ENCODE data around the gene CAMSAP3.
A peak's percentile ranks its signal among the peaks of the same experiment; 100 is the strongest.

Gene CAMSAP3, protein sequence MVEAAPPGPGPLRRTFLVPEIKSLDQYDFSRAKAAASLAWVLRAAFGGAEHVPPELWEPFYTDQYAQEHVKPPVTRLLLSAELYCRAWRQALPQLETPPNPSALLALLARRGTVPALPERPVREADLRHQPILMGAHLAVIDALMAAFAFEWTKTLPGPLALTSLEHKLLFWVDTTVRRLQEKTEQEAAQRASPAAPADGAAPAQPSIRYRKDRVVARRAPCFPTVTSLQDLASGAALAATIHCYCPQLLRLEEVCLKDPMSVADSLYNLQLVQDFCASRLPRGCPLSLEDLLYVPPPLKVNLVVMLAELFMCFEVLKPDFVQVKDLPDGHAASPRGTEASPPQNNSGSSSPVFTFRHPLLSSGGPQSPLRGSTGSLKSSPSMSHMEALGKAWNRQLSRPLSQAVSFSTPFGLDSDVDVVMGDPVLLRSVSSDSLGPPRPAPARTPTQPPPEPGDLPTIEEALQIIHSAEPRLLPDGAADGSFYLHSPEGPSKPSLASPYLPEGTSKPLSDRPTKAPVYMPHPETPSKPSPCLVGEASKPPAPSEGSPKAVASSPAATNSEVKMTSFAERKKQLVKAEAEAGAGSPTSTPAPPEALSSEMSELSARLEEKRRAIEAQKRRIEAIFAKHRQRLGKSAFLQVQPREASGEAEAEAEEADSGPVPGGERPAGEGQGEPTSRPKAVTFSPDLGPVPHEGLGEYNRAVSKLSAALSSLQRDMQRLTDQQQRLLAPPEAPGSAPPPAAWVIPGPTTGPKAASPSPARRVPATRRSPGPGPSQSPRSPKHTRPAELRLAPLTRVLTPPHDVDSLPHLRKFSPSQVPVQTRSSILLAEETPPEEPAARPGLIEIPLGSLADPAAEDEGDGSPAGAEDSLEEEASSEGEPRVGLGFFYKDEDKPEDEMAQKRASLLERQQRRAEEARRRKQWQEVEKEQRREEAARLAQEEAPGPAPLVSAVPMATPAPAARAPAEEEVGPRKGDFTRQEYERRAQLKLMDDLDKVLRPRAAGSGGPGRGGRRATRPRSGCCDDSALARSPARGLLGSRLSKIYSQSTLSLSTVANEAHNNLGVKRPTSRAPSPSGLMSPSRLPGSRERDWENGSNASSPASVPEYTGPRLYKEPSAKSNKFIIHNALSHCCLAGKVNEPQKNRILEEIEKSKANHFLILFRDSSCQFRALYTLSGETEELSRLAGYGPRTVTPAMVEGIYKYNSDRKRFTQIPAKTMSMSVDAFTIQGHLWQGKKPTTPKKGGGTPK

GRCh38 chr19:7595466-7596133, at the start of gene CAMSAP3:
Gene CAMSAP3, plus strand, starts transcription at chr19:7595863. Its CDS starts 140 bp downstream, at chr19:7596003.
- DNase-seq (ENCODE audit: low read depth) = peak; percentile 47

DNA sequence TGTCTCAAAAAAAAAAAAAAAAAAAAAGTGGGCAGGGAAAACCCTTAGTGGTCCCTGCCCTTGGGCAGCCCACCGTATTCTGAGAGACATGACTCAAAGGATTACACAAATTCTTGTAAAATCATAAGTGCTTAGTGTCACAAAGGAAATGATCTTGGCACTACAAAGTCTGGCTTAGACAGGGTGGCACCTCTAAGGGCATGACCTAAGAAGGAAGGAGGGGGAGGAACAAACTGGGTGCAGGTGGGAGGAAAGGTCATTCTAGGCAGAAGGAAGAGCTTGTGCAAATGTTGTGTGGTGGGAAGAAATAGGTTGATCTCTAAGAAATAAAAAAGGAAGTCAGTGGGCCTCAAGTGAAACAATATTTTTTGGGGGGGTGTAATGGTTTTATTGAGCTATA, 49.8 kb upstream of the CAMSAP3 start:
- no peak for DNase-seq (ENCODE audit: low read depth)

GRCh38 chr19:7547159-7547558, 48.5 kb upstream of the CAMSAP3 start:
- DNase-seq (ENCODE audit: low read depth) = no peak

GRCh38 chr19:7549429-7550148, 46.1 kb upstream of the CAMSAP3 start:
- no peak for DNase-seq (ENCODE audit: low read depth)

GRCh38 chr19:7550169-7550770, 45.4 kb upstream of the CAMSAP3 start:
- DNase-seq (ENCODE audit: low read depth) = no peak

DNA sequence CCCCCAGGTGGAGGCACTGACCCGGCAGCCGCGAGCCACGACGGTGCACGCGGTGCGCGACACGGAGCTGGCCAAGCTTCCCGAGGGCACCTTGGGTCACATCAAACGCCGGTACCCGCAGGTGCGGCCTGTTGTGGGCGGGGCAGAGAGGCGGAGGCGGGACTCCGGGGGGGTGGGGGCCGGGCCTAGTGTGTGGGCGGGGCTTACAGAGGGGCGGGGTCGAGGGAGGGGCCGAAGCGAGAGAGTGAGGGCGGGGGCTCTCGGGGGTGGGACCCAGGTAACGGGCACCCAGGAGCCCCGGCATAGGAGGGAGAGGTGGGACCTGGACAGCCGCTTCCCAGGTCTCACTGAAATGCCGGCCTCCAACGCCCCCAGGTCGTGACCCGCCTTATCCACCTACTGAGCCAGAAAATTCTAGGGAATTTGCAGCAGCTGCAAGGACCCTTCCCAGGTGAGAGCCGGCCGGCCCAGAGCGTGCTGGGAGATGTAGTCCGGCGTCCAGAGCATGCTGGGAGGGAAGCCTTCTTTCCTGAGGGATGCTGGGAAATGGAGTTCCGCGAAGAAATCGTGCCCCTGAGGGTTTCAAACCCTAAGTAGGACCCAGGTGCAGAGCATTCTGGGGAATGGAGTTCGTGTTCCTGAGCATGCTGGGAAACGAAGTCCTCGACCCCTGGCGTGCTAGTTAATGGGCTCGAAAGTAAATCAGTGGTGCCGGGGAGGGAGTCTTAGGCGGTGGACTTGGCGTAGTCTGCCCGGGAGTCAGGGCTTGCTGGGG, 44.5 kb upstream of the CAMSAP3 start:
- peak; percentile 27 for DNase-seq (ENCODE audit: low read depth)

DNA sequence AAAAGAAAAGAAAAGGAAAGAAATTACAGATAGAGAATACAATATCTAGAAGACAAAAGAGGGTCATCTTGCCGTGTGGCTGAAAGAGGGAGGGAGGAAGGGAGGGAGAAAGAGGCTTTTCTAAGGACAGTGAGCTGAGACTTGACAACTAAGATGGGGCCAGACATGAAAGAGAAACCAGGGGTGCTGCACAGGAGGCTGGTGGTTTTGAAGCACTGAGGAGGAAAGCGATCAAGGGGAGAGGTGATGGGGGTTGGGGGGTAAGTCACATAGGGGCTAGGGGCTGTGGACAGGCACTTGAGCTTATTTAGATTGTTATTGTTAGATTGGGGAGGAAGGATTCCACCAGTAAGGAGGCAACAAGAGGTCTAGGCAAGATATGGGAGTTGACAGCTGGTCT, 42.9 kb upstream of the CAMSAP3 start:
- no peak for DNase-seq (ENCODE audit: low read depth)

DNA sequence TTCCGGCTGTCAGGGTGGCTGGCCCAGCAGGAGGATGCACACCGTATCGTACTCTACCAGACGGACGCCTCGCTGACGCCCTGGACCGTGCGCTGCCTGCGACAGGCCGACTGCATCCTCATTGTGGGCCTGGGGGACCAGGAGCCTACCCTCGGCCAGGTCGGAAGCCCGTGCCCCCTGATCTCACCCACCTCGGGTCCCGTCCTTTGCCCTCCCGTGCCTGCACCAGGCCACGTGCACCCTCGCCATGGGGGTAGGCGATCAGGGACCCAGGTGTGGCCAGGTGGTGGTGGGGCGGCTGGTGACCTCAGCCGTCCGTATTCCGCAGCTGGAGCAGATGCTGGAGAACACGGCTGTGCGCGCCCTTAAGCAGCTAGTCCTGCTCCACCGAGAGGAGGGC, 41.1 kb upstream of the CAMSAP3 start:
- no peak for DNase-seq (ENCODE audit: low read depth)

DNA sequence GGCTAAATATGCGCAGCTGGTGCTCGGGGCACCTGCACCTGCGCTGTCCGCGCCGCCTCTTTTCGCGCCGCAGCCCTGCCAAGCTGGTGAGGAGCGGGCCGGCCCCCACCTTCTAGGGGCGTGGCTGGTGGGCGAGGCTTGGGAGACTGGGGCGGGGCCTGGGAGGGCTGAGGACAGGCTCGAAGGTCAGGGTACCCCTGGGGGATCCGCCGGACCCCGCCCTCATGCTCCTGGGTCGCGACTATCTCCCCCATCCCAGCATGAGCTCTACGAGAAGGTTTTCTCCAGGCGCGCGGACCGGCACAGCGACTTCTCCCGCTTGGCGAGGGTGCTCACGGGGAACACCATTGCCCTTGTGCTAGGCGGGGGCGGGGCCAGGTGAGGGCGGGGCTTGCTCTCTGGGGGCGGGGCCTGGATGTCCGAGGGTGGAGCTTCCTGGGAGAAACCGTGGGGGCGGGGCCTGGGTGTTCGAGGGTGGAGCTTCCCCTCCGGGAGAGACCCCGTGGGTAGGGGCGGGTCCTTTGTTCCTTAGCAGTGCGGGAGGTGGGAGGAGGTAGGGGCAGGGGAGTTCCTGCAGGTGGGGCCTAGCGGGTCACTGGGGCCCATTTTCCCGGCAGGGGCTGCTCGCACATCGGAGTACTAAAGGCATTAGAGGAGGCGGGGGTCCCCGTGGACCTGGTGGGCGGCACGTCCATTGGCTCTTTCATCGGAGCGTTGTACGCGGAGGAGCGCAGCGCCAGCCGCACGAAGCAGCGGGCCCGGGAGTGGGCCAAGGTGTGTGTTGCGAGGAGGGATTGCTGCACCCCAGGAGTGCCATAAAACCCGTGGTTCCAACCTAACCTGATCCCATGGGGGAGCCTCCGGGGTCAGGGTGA, 40.4 kb upstream of the CAMSAP3 start:
- peak; percentile 30 for DNase-seq (ENCODE audit: low read depth)

DNA sequence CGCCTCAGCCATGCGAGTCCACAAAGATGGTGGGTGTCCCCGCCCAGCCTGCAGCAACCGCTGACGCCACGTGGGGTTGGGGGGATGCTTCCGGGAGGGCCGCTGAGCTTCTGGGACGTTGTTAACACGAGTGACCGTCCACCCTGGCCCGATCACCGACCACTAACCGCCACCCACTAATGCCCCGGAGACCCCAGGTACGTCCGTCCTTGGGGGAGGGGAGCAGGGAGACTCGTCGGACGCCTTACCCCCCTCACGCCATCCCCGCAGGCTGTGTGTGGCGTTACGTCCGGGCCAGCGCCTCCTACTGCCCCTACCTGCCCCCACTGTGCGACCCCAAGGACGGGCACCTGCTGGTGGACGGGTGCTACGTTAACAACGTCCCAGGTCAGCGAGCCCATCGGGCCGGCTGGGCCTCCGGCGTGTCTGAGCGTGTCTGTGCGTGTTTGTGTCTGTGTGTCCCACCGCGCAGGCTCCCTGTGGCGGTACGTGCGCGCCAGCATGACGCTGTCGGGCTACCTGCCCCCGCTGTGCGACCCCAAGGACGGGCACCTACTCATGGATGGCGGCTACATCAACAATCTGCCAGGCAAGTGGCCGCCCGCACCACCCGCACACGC, 38.9 kb upstream of the CAMSAP3 start:
- DNase-seq (ENCODE audit: low read depth) = no peak

DNA sequence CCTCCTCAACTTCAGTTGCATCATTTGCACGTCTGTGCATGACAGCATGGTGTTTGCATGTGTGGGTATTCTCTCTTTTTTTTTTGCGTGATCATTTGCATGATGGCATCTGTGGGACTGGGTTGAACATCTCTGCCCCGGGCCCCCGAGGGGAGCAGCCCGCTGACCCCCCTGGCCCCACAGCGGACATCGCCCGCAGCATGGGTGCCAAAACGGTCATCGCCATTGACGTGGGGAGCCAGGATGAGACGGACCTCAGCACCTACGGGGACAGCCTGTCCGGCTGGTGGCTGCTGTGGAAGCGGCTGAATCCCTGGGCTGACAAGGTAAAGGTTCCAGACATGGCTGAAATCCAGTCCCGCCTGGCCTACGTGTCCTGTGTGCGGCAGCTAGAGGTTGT, 37.0 kb upstream of the CAMSAP3 start:
- DNase-seq (ENCODE audit: low read depth) = no peak

DNA sequence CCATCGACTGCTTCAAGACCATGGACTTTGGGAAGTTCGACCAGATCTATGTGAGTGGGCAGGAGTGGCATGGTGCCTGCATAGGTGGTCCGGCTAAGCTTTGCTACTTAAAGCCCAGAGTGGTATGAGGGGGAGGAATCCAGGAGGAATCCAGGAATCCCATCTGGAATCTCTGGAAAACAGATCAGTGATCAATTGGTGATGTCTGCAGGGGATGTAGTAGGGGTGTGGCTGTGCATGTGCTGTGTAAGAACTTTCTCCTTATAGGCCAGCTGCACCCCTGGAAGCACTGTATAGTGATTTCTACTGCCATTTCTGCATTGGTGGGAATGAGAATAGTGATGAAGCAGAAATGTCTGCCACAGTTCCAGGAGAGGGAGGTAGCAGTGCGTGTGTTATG, 36.6 kb upstream of the CAMSAP3 start:
- DNase-seq (ENCODE audit: low read depth) = no peak

- DNase-seq (ENCODE audit: low read depth) = no peak
These were observed 35.4 kb upstream of the CAMSAP3 start for GRCh38 chr19:7560255-7560654.

GRCh38 chr19:7561325-7561724, 34.3 kb upstream of the CAMSAP3 start:
- no peak for DNase-seq (ENCODE audit: low read depth)

DNA sequence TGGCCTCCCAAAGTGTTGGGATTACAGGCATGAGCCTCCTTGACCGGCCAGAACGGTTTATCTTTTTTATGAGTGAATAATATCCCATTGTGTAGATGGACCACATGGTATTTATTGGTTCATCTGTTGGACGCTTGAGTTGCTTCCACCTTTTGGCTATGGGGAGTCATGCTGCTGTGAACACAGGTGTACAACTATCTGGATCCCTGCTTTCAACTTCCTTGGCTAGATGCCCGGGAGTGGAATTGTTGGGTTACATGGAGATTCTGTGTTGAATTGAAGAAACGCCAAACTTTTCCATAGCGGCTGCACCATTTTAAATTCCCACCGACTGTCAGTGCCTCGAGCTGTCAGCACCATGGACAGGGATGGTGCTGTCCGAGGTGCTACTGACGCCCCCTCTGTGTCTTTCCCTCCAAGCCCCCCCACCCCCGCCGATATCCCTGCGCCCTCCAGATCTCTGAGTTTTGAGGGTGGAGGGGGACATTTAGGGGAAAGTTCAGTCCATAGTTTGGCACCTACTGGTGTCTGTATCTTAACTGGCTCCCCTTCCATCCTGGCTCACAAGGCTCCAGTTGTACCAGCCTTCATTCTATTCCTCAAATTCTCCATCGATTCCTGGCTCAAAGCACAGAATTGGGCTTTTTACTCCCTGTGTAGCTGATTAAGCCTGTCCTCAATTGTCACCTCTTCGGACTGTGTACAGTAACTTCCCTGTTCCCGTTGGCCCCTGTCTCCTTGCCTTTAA, 32.8 kb upstream of the CAMSAP3 start:
- no peak for DNase-seq (ENCODE audit: low read depth)

DNA sequence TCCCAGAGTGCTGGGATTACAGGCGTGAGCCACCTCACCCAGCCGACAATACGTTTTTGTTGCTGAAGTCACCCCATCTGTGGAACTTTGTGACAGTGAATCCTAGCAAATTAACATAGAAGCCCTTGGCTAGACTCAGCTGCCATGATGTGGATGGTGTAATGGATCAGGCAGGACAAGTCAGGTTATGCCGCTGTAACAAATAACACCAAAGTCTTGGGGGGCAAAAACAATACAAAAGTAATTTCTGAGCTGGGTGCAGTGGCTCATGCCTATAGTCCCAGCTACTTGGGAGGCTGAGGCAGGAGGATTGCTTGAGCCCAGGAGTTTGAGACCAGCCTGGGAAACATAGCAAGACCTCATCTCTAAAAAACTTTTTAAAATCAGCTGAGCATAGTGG, 30.8 kb upstream of the CAMSAP3 start:
- DNase-seq (ENCODE audit: low read depth) = no peak

DNA sequence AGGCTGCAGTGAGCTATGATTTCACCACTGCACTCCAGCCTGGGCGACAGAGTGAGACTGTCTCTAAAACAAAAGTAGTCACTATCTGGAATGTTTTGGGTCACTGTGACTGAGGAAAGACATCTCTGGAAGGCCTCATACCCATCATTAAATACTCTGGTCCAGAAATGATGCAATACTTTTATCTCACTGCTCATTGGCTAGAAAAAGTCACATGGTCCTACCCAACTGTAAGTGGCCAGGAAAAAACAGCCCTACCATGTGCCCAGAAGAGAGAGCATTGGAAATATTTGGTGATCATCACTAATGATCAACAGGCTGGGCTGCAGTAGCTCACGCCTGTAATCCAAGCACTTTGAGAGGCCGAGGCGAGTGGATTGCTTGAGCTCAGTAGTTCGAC, 30.3 kb upstream of the CAMSAP3 start:
- DNase-seq (ENCODE audit: low read depth) = no peak

DNA sequence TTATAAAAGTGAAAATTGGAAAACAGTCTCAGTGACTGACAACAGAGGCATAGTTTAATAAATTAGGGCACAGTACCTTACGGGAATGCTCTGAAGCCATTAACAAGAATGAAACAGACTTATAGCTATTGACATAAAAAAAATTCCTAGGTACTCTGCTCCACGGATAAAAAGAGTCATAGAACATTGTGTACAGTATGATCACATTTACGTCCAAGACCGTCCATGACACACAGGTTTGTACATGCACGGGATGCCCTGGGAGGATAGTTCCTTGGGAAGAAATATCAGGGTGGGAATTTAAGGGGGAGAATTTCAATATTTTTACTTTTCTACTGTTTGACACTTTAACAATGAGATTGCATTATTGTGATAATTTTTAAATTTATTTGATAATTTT, 24.9 kb upstream of the CAMSAP3 start:
- DNase-seq (ENCODE audit: low read depth) = no peak
